H1 (cell line): ENCODE measurements around the gene SPINK9. TPM values are rescaled to one million over a fixed set of nuclear protein-coding genes. Genes with fewer than 3 reads are reported as not detected.

Experiments used
- CTCF ChIA-PET: fragments of 300-600 bp; sonication (Branson Sonifier 250); formaldehyde crosslinking; loops from one replicate; lab custom pipeline; 2021; ENCODE audit not compliant: partially characterized antibody; lab: Charles Lee
- POLR2A ChIA-PET: fragments of 300-600 bp; sonication (Branson Sonifier 250); formaldehyde crosslinking; loops from one replicate; lab custom pipeline; 2021; ENCODE audit warnings: inconsistent platforms; ENCODE audit not compliant: partially characterized antibody; lab: Charles Lee
- DNase-seq, 2 experiments: peaks; one replicate each; pipeline versions ENCODE4 v3.0.0 to v3.0.0-alpha.2; 2010 to 2022; ENCODE audit warnings: low spot score in 2 of 2, low read depth in 1 of 2, mixed read lengths in 1 of 2
- FAIRE-seq: peaks from 2 replicates; lab custom pipeline; 2011; peaks lifted over from hg19 to GRCh38; lab: Jason Lieb, UNC
- H2AFZ ChIP-seq: 2 replicates; pipeline ENCODE4 v1.8.1; 2012; ENCODE audit warnings: low read length, inconsistent platforms
- H2AK5ac ChIP-seq: 2 replicates; pipeline ENCODE4 v1.6.1; 2013; ENCODE audit warnings: low read depth, low read length
- H2BK120ac ChIP-seq: replicated peaks from 2 replicates; pipeline ENCODE3; 2013; ENCODE audit warnings: low read depth, low read length, inconsistent platforms
- H2BK12ac ChIP-seq: 2 replicates; pipeline ENCODE4 v1.6.1; 2013; ENCODE audit warnings: low read depth, low read length
- H2BK15ac ChIP-seq: 2 replicates; pipeline ENCODE4 v1.6.1; 2013; ENCODE audit warnings: low read length
- H2BK20ac ChIP-seq: 2 replicates; pipeline ENCODE4 v1.6.1; 2013; ENCODE audit warnings: low read length
- H2BK5ac ChIP-seq: 2 replicates; pipeline ENCODE4 v1.6.1; 2013; ENCODE audit warnings: low read depth, low read length
- H3K14ac ChIP-seq: 2 replicates; pipeline ENCODE4 v1.6.1; 2013; ENCODE audit warnings: inconsistent platforms; ENCODE audit not compliant: insufficient read length
- H3K18ac ChIP-seq: 2 replicates; pipeline ENCODE4 v1.6.1; 2013; ENCODE audit warnings: low read length; ENCODE audit errors: extremely low read depth
- H3K23ac ChIP-seq: 2 replicates; pipeline ENCODE4 v1.6.1; 2013; ENCODE audit warnings: inconsistent platforms; ENCODE audit not compliant: insufficient read length
- H3K23me2 ChIP-seq: 2 replicates; pipeline ENCODE4 v1.6.1; 2013; ENCODE audit warnings: low read depth, low read length
- H3K27ac ChIP-seq: 2 replicates; pipeline ENCODE4 v1.6.1; 2011; ENCODE audit warnings: low read depth, low read length, inconsistent platforms
- H3K27me3 ChIP-seq, 4 experiments: replicated peaks in 1 of 4; 1 replicate in 1 of 4; 2 replicates in 3 of 4; pipeline versions ENCODE4 v1.6.1 to v1.8.1; 2011 to 2013; ENCODE audit warnings: low read length in 3 of 4, mild to moderate bottlenecking in 3 of 4, inconsistent platforms in 2 of 4, mixed read lengths in 2 of 4, moderate library complexity in 1 of 4; ENCODE audit not compliant: control insufficient read depth in 3 of 4, insufficient read depth in 3 of 4; ENCODE audit errors: extremely low read depth in 1 of 4
- H3K36me3 ChIP-seq, 4 experiments: 2 replicates each; pipeline versions ENCODE4 v1.6.1 to v1.8.1; 2011 to 2013; ENCODE audit warnings: mild to moderate bottlenecking in 4 of 4, low read length in 3 of 4, moderate library complexity in 2 of 4, control low read depth in 1 of 4, inconsistent platforms in 1 of 4; ENCODE audit not compliant: insufficient read depth in 4 of 4, control insufficient read depth in 2 of 4
- H3K4ac ChIP-seq: replicated peaks from 2 replicates; pipeline ENCODE3; 2013; ENCODE audit warnings: low read length, low read depth, mixed read lengths, inconsistent platforms; ENCODE audit not compliant: insufficient read length
- H3K4me1 ChIP-seq, 4 experiments: replicated peaks in 1 of 4; 1 replicate in 1 of 4; 2 replicates in 3 of 4; pipeline versions ENCODE4 v1.6.1 to v1.8.1; 2011 to 2013; ENCODE audit warnings: low read length in 3 of 4, inconsistent platforms in 2 of 4, mixed read lengths in 1 of 4; ENCODE audit not compliant: insufficient read depth in 4 of 4, control insufficient read depth in 3 of 4
- H3K4me2 ChIP-seq, 2 experiments: 2 replicates each; pipeline versions ENCODE4 v1.6.1 to v1.8.1; 2011 to 2013; ENCODE audit warnings: low read depth in 2 of 2, low read length in 2 of 2, control low read depth in 1 of 2, inconsistent platforms in 1 of 2, mild to moderate bottlenecking in 1 of 2; ENCODE audit not compliant: insufficient read depth in 1 of 2
- H3K4me3 ChIP-seq, 4 experiments: fragments of 200-600, 300-600 bp in 1 of 4; sonication (generic), shearing (Covaris generic), sonication (Bioruptor Twin) in 1 of 4; 2 replicates each; pipeline versions ENCODE4 v1.5.1 to v1.8.1; 2011 to 2016; ENCODE audit warnings: low read length in 4 of 4, low read depth in 3 of 4, control low read depth in 2 of 4, inconsistent platforms in 2 of 4, mild to moderate bottlenecking in 2 of 4, mixed read lengths in 1 of 4, moderate library complexity in 1 of 4; ENCODE audit not compliant: insufficient read depth in 2 of 4; ENCODE audit errors: extremely low read depth in 1 of 4
- H3K56ac ChIP-seq: replicated peaks from 2 replicates; pipeline ENCODE3; 2013; ENCODE audit warnings: low read depth, mild to moderate bottlenecking, mixed read lengths, low read length, inconsistent platforms; ENCODE audit not compliant: insufficient read length
- H3K79me1 ChIP-seq: 2 replicates; pipeline ENCODE4 v1.6.1; 2013; ENCODE audit warnings: low read depth, low read length, control low read depth
- H3K79me2 ChIP-seq, 2 experiments: 2 replicates each; pipeline versions ENCODE4 v1.6.1 to v1.8.1; 2012 to 2013; ENCODE audit warnings: low read length in 2 of 2, mild to moderate bottlenecking in 2 of 2, inconsistent platforms in 1 of 2; ENCODE audit not compliant: insufficient read depth in 2 of 2, control insufficient read depth in 1 of 2
- H3K9ac ChIP-seq, 4 experiments: replicated peaks in 1 of 4; 1 replicate in 1 of 4; 2 replicates in 3 of 4; pipeline versions ENCODE4 v1.6.1 to v1.8.1; 2011 to 2013; ENCODE audit warnings: low read depth in 3 of 4, low read length in 3 of 4, control low read depth in 2 of 4, mild to moderate bottlenecking in 2 of 4, moderate library complexity in 2 of 4, inconsistent platforms in 1 of 4; ENCODE audit errors: extremely low read depth in 1 of 4
- H3K9me3 ChIP-seq, 2 experiments: 2 replicates each; pipeline versions ENCODE4 v1.6.1 to v1.8.1; 2012 to 2013; ENCODE audit warnings: mild to moderate bottlenecking in 2 of 2, moderate library complexity in 2 of 2, control low read depth in 1 of 2, inconsistent platforms in 1 of 2, low read depth in 1 of 2, low read length in 1 of 2, mixed read lengths in 1 of 2; ENCODE audit not compliant: insufficient read depth in 2 of 2
- H4K20me1 ChIP-seq, 2 experiments: replicated peaks in 1 of 2; 2 replicates each; pipeline versions ENCODE3 to v1.8.1; 2011 to 2013; ENCODE audit warnings: inconsistent platforms in 2 of 2, low read length in 2 of 2, mild to moderate bottlenecking in 1 of 2; ENCODE audit not compliant: insufficient read depth in 2 of 2, control insufficient read depth in 1 of 2
- H4K5ac ChIP-seq: 2 replicates; pipeline ENCODE4 v1.6.1; 2013; ENCODE audit warnings: low read length, low read depth, mixed read lengths, inconsistent platforms; ENCODE audit not compliant: insufficient read length
- H4K8ac ChIP-seq: 2 replicates; pipeline ENCODE4 v1.8.0; 2013; ENCODE audit warnings: mild to moderate bottlenecking, moderate library complexity, low read length, inconsistent platforms; ENCODE audit not compliant: insufficient read depth; ENCODE audit errors: extremely low read depth
- H4K91ac ChIP-seq: replicated peaks from 2 replicates; pipeline ENCODE3; 2013; ENCODE audit warnings: low read length, mixed read lengths, inconsistent platforms; ENCODE audit not compliant: insufficient read length
- ATF3 ChIP-seq: IDR thresholded peaks from 2 replicates; pipeline ENCODE4 v1.6.1; 2011; ENCODE audit warnings: low read depth, mild to moderate bottlenecking, low read length; ENCODE audit not compliant: insufficient read depth
- BACH1 ChIP-seq: IDR thresholded peaks from 2 replicates; pipeline ENCODE4 v1.6.1; 2012; ENCODE audit warnings: low read length, improper control_type of control experiment
- CBX5 ChIP-seq: fragments of 300-800, 300-1000 bp; sonication (generic); IDR thresholded peaks from 2 replicates; pipeline ENCODE4 v1.7.1; 2016; ENCODE audit warnings: antibody characterized with exemption, low read length, low read depth
- CEBPB ChIP-seq: IDR thresholded peaks from 2 replicates; pipeline ENCODE4 v1.6.1; 2012; ENCODE audit warnings: low read depth, low read length
- CHD1 ChIP-seq: IDR thresholded peaks from 2 replicates; pipeline ENCODE4 v1.6.1; 2012; ENCODE audit warnings: low read depth, low read length, improper control_type of control experiment
- CHD2 ChIP-seq: IDR thresholded peaks from 2 replicates; pipeline ENCODE4 v1.6.1; 2012; ENCODE audit warnings: low read length, improper control_type of control experiment
- CTBP2 ChIP-seq: IDR thresholded peaks from 2 replicates; pipeline ENCODE4 v1.7.0; 2011; ENCODE audit warnings: borderline replicate concordance, mild to moderate bottlenecking, moderate library complexity, mixed read lengths, low read length; ENCODE audit not compliant: insufficient read depth, insufficient read length
- FOSL1 ChIP-seq: IDR thresholded peaks from 2 replicates; pipeline ENCODE4 v1.6.1; 2011; ENCODE audit warnings: mild to moderate bottlenecking, low read depth, low read length, moderate library complexity; ENCODE audit not compliant: insufficient read depth
- KDM1A ChIP-seq: fragments of 200-600, 300-600 bp; sonication (generic); IDR thresholded peaks from 2 replicates; pipeline ENCODE4 v1.7.1; 2016; ENCODE audit warnings: mild to moderate bottlenecking, low read length, borderline replicate concordance
- SAP30 ChIP-seq: fragments of 300-600 bp; sonication (generic); IDR thresholded peaks from 2 replicates; pipeline ENCODE4 v1.7.1; 2012; ENCODE audit warnings: low read length, moderate library complexity, mild to moderate bottlenecking, inconsistent platforms; ENCODE audit not compliant: insufficient read depth, insufficient replicate concordance
- SIX5 ChIP-seq: IDR thresholded peaks from 2 replicates; pipeline ENCODE4 v1.6.1; 2011; ENCODE audit warnings: mild to moderate bottlenecking, low read depth, low read length
- SP1 ChIP-seq: IDR thresholded peaks from 2 replicates; pipeline ENCODE4 v1.6.1; 2011; ENCODE audit warnings: low read depth, low read length
- SP4 ChIP-seq: IDR thresholded peaks from 2 replicates; pipeline ENCODE4 v1.6.1; 2012; ENCODE audit warnings: low read length, inconsistent platforms
- TAF7 ChIP-seq: optimal IDR thresholded peaks from 2 replicates; pipeline ENCODE3; 2011; ENCODE audit warnings: low read depth, mild to moderate bottlenecking, inconsistent platforms, low read length, moderate library complexity, borderline replicate concordance
- ZNF274 ChIP-seq: IDR thresholded peaks from 2 replicates; pipeline ENCODE4 v1.7.0; 2012; ENCODE audit warnings: low read length, borderline replicate concordance; ENCODE audit errors: extremely low read depth
- WGBS, 2 experiments: shearing (Covaris generic) in 1 of 2; methylation state at CpG; one replicate each; pipeline versions ENCODE4 v1.1.6 to v1.1.7; 2013 to 2015; ENCODE audit warnings: low lambda C conversion rate in 2 of 2, mixed read lengths in 2 of 2, inconsistent platforms in 1 of 2, low coverage in 1 of 2, missing lambda C conversion rate in 1 of 2; ENCODE audit not compliant: insufficient replicate concordance in 2 of 2, insufficient coverage in 1 of 2, insufficient read length in 1 of 2; ENCODE audit errors: extremely low coverage in 1 of 2, missing lambda C conversion rate in 1 of 2; 5-methylcytosine and 5-hydroxymethylcytosine counted together
- polyA plus RNA-seq, 7 experiments: library from polyadenylated mRNA; depleted of rRNA in 3 of 7; stranded (reverse) in 5 of 7; unstranded in 2 of 7; fragments of >200 nt in 5 of 7; fragments of 200-250 nt in 2 of 7; gene quantifications; 1 replicate in 5 of 7; 2 replicates in 1 of 7; 4 replicates in 1 of 7; pipeline versions ENCODE4 v1.2.1 to v1.2.3, GENCODE V29; 2011 to 2013; ENCODE audit warnings: missing spikeins in 2 of 7, mixed read lengths in 2 of 7
- total RNA-seq: library from RNA; stranded (reverse); fragmentation: NEBNext Ultra II Directional; extraction: Animal tissue kit (Norgen Biotek cat#: 25700); gene quantifications from 2 replicates; pipeline ENCODE4 v1.2.1, GENCODE V29; 2021

Gene SPINK9
- total and polyA plus RNA-seq, 2 of the 8 experiments (the other 6 are each of a cell fraction or from before 2014, with no cell fraction given): not detected

- no peak overlapping the region for H4K5ac ChIP-seq
- CTCF ChIA-PET: interaction anchor here (1.2 to 1.4 kb wide), 3 partner anchors 14 to 20 kb away, joined by 3 to 4 read pairs (median 3); no protein-coding TSS in a partner anchor
Measured at GRCh38 chr5:148311484-148311883, 23.9 kb upstream of the SPINK9 start.

More at GRCh38 chr5:148311484-148311883, 23.9 kb upstream of the SPINK9 start:
- Histone ChIP-seq H2AK5ac (no peak overlapping the region), H2AFZ (no peak overlapping the region), H3K23me2 (no peaks in the 10 kb centered on the region), H3K56ac (no peak overlapping the region), H3K4ac (no peak overlapping the region), H3K4me1 (no peaks in the 10 kb centered on the region), H2BK120ac (no peak overlapping the region), H3K27me3 (peaks cover 0 to 2% (median 0%) of the 10 kb centered on the region in 4 experiments; a peak in 1 of 7 replicates), H4K91ac (no peak overlapping the region), H3K4me2 (no peak overlapping the region), H3K4me3 (no peak overlapping the region), H2BK5ac (no peak overlapping the region), H3K18ac (no peak overlapping the region), H3K23ac (no peak overlapping the region), H3K79me1 (no peaks in the 10 kb centered on the region; the same call in 1 of the 2 replicates), H2BK12ac (no peak overlapping the region), H2BK15ac (no peak overlapping the region), H3K14ac (no peak overlapping the region), H3K27ac (no peak overlapping the region), H2BK20ac (no peak overlapping the region), H3K9ac (no peak overlapping the region), H3K36me3 (no peaks in the 10 kb centered on the region), H3K9me3 (peaks cover 0 to 4% of the 10 kb centered on the region in 2 experiments; a peak in 1 of 4 replicates), H4K8ac (no peak overlapping the region), H4K20me1 (no peaks in the 10 kb centered on the region), H3K79me2 (no peaks in the 10 kb centered on the region)
- FAIRE-seq: no peak
- no peak for DNase-seq
- POLR2A ChIA-PET: no interaction called here
- TF ChIP-seq TAF7 (no peak), ATF3 (no peak), SP1 (no peak), BACH1 (no peak), SIX5 (no peak), ZNF274 (no peak), SAP30 (no peak), FOSL1 (no peak), SP4 (no peak), CHD1 (no peak), KDM1A (no peak), CBX5 (no peak), CEBPB (no peak), CHD2 (no peak), CTBP2 (no peak)
- WGBS, 2 experiments: 81% methylated on average over 3 of the region's 3 CpGs; no CpG with 5 or more reads in 1 of the 2 experiments
